T-helper 22 cell (primary cell): ENCODE data around the gene TMEM184A.

ENCODE experiments used
- DNase-seq: peaks from one replicate; pipeline ENCODE4 v3.0.0-alpha.2; 2020; ENCODE audit warnings: low read depth

TMEM184A gene

GRCh38 chr7:1555813-1556543 is at the start of gene TMEM184A:
Gene TMEM184A, minus strand, starts transcription at chr7:1556205. Its CDS starts 721 bp downstream, at chr7:1555484.
- DNase-seq, result no peak

GRCh38 chr7:1604383-1604782 is 48.4 kb upstream of the TMEM184A start:
- no peak for DNase-seq

GRCh38 chr7:1603346-1604225 is 47.6 kb upstream of the TMEM184A start:
- DNase-seq, result no peak

DNA sequence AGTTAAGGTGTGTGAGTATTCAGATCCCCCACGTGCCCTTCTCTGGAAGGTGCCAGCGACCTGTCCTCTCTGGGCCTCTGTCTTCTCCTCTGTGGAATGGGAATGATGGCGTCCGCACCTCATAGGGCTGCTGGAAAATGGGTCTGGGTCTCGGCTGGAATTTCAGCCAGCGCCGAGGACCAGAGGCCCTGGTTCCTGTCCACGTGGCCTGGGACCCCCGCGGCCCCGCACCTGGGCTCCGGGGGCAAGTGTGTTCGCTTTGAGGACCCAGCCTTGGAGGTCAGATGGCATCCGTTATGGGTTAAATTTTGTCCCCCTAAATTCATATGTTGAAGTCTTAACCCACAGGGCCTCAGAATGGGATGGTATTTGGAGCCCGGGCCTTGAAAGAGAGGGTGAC is 46.4 kb upstream of the TMEM184A start:
- no peak for DNase-seq

DNA sequence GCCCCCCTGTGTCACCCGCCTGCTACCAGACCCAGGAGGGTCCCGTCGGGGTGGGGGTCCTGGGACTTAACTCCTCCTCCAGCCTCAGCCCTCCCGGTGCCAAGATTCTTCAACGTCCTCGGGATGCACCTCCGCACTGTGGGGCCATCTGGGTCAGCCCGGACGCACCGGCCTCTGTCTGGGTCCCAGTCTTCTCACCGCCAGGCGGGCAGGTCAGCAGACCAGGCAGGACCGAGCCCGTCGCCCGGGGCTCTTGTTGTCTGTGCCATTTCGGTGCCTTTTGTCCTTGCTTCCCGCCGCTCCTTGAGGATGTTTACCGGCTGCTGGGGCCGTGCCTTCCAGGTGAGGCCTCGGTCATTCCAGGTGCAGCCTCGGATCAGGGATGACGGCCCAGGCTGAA is 46.0 kb upstream of the TMEM184A start:
- no peak for DNase-seq

DNA sequence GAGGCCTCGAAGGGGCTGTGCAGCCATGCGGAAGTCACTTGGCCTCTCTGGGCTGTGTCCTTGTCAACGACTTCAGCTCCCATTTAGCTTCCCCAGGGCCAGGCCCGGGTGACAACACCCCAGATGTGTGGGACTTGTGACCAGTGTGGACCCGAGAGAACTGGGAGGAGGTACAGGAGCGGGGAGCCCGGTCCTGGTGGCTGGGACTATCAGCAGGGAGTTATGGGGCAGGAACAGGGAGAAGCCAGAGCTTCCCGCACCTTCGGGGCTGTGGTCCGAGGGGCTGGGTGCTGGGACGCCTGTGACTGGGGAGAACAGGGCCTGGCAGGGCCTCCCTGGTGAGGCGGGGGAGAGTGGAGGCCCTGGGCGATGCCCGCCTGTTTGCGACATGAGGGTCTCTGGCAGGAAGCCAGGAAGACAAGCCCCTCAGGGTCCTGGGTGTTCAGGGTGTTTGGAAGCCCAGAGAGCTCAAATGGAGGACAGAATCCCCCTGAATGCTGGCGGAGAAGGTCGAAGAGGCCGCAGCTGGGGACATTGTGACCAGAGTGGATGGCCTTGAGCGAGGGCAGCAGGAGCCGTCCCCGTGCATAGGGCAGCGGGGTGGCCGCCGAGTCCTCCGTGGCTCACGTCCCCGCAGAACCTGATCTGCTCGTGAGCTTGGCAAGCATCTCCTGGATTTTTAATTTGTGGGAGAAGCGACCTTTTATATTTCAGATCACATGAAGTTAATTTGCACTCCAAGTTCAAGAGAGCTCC is 43.8 kb upstream of the TMEM184A start:
- no peak for DNase-seq

GRCh38 chr7:1598961-1599639 is 43.1 kb upstream of the TMEM184A start:
- no peak for DNase-seq

DNA sequence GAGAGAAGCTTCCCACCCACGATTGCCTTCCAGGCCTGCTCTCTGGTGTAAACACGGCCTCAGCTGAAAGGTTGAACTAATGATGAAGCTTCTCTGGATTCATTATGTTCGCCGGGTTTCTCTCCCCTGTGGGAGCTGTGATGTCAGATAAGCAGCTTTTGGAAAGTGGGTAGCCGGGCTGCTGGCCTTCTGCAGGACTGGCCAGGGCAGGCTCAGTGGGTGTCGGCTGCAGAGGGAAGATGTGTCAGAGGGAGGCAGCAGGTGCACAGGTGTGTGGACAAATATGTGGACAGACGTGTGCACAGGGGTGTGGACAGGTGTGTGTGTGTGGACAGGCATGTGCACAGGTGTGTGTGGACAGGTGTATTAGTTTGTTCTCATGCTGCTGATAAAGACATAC is 42.3 kb upstream of the TMEM184A start:
- no peak for DNase-seq

- DNase-seq, result no peak
These were observed 41.8 kb upstream of the TMEM184A start for GRCh38 chr7:1597791-1598190.

DNA sequence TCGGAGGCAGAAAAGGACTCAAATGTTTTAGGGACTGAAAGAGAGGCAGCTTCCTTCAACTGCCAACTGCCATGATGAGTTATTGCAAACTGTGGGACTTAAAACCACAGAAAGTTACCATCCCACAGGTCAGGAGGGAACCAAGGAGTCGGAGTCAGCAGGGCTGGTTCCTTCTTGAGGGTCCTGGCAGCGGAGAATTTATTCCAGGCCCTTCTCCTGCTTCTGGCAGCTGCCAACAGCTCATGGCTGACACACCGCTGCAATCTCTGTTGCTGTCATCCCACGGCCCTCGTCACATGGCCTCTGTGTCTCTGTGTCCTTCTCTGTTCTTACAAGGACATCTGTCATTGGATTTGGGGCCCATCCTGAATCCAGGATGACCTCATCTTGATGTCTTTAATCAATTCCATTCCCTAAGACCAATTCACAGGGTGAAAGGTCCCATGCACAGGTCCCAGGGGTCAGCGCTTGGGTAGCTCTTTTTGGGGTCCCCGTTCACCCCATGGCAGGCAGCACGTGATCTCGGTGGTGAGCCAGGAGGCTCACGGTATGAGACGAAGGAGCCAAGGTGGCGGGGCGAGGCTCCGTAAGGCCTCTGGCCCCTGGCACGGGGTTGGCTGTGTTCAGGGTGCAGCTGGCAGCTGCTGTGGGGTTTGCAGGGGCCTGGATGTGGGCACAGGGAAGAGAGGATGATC is 41.2 kb upstream of the TMEM184A start:
- no peak for DNase-seq

- DNase-seq, result no peak
These were observed 40.4 kb upstream of the TMEM184A start for GRCh38 chr7:1596181-1597043.

- no peak for DNase-seq
These were observed 39.6 kb upstream of the TMEM184A start for GRCh38 chr7:1595636-1596035.

DNA sequence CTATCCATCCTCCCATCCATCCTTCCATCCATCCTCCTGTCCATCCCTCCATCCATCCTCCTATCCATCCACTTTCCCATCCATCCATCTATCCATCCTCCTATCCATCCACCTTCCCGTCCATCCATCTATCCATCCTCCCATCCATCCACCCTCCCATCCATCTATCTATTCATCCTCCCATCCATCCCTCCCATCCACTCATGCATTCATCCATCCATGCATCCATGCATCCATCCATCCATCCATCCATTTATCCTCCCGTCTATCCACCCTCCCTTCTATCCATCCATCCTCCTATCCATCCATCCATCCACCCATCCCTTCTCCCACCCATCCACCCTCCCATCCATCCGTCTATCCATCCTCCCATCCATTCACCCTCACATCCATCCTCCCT is 39.0 kb upstream of the TMEM184A start:
- DNase-seq, result no peak

GRCh38 chr7:1593904-1594421 is 38.0 kb upstream of the TMEM184A start:
- DNase-seq, result no peak

DNA sequence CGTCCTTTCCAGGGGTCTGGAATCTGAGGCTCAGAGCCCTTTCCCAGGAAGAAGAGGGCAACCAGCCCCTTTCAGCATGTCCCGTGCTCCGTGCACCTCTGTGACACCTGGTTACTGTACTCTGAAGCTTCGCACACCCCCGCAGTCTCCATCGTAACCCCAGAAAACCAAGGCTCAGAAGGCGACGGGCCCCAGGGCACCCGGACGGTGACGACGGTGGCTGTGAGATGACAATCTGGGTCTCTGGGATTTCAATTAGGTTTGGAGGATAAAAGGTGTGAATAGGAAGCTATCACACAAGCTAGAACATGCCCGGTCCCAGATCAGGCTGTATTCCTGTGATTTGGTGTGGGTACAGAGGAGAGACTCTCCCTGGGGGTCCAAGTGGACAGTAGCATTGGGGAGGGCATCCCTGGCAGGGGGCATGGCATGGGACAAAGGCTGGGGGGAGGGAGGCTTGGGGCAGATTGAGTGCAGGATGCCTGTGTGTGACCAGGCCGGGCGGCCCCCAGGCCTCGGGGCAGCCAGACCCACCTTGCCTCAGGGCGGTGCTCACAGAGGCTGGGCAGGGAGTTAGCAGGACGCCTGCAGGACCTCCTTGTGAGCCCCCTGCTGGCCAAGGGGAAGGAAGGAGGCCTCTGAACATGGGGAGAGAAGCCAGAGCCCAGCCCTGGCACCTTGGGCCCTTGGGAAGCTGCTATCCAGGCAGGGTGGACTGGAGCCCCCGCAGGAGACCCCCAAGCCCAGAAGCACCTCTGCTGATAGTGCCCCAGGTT is 37.3 kb upstream of the TMEM184A start:
- DNase-seq, result no peak

DNA sequence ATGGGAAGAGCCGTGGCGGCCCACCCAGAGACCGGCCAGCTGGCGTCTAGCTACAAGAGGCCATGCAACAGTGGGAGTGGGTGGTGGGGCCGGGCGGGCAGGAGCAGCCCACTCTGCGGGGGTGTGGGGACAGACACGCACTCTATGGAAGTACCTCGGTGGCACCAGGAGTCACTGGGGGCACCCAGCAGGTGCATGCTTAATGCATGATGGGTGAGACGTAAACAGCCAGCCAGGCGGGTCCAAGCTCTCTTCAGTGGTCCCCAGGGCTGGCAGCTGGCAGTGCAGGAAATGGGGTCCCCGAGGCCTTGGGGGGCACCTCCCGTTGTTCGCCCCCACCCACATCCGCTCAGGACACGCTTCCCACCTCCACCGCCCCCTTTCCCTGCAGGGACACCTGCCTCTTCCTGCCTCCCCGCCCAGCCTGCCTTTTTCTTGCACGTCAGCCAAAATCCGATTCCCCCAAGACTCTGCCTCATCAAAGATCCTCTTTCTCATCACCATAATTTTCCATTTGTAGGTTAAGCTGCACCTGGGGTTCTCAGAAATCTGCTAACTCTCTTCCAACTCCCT is 36.4 kb upstream of the TMEM184A start:
- DNase-seq, result no peak

DNA sequence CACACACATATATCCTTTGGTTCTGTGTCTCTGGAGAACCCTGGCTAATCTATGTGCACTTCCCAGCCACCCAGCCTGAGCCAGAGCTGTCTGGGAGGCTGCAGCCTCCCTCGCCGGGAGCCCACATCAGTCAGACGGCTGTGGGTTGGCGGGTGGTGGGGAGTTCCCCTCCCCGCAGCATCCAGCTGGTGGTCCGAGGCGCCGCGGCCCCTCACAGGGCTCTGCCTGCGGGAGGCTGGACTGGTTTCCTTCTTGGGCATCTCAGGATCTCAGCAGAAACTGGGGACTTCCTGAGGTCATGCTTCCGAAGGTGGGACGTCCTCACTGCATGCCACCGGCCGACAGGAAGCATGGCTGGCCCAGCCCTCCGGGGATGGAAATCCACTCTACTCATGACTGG is 35.9 kb upstream of the TMEM184A start:
- DNase-seq, result no peak

DNA sequence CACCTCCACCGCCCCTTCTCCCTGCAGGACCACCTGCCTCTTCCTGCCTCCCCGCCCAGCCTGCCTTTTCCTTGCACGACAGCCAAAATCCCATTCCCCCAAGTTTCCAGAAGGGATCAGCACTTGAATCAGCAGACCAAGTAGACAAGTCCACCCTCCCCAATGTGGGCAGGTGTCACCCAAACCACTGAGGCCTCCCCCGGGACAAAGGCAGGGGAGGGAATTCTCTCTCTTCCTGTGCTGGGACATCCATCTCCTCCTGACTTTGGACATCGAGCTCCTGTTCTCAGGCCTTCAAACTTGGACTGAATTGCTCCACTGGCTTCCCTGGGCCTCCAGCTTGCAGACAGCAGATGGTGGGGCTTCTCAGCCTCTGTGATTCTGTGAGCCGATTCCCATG is 35.4 kb upstream of the TMEM184A start:
- DNase-seq, result no peak

- no peak for DNase-seq
These were observed 34.9 kb upstream of the TMEM184A start for GRCh38 chr7:1590887-1591286.
